OCI-LY1 (cell line): ENCODE data around the gene DYRK1A.

ENCODE experiments used
- H2AFZ ChIP-seq: fragments of 200-600 bp; sonication (generic), shearing (Covaris generic); 2 replicates; pipeline ENCODE4 v1.6.0; 2014; ENCODE audit warnings: antibody characterized with exemption, mild to moderate bottlenecking, low read length
- H3F3A ChIP-seq: fragments of 200-600 bp; sonication (generic), shearing (Covaris generic); 2 replicates; pipeline ENCODE4 v1.6.0; 2014; ENCODE audit warnings: mild to moderate bottlenecking, antibody characterized with exemption, low read length, moderate library complexity; ENCODE audit not compliant: insufficient read depth
- H3K27ac ChIP-seq: fragments of 200-600 bp; sonication (generic); 2 replicates; pipeline ENCODE4 v1.5.1; 2014; ENCODE audit warnings: low read length, mixed run types, mild to moderate bottlenecking, low read depth; ENCODE audit not compliant: poor library complexity, severe bottlenecking
- H3K27me3 ChIP-seq: fragments of 200-600 bp; sonication (generic); 2 replicates; pipeline ENCODE4 v1.6.0; 2014; ENCODE audit warnings: antibody characterized with exemption, mild to moderate bottlenecking, low read length, moderate library complexity; ENCODE audit not compliant: insufficient read depth
- H3K36me3 ChIP-seq: fragments of 200-600 bp; sonication (generic); 2 replicates; pipeline ENCODE4 v1.6.1; 2014; ENCODE audit warnings: mild to moderate bottlenecking, antibody characterized with exemption, low read length, moderate library complexity, mixed read lengths; ENCODE audit not compliant: insufficient read depth
- H3K4me1 ChIP-seq: fragments of 200-600 bp; sonication (generic); 2 replicates; pipeline ENCODE4 v1.5.1; 2014; ENCODE audit warnings: mild to moderate bottlenecking, low read length, moderate library complexity; ENCODE audit not compliant: insufficient read depth, severe bottlenecking
- H3K4me2 ChIP-seq: fragments of 200-600 bp; sonication (generic), shearing (Covaris generic); 2 replicates; pipeline ENCODE4 v1.6.1; 2014; ENCODE audit warnings: low read length
- H3K4me3 ChIP-seq: fragments of 200-600 bp; sonication (generic); 2 replicates; pipeline ENCODE4 v1.5.1; 2014; ENCODE audit warnings: low read length, low read depth, mild to moderate bottlenecking, mixed read lengths; ENCODE audit not compliant: poor library complexity, severe bottlenecking
- H3K79me2 ChIP-seq: fragments of 200-600 bp; shearing (Covaris generic); 2 replicates; pipeline ENCODE4 v1.6.1; 2016; ENCODE audit warnings: mixed run types, low read length, mixed read lengths; ENCODE audit not compliant: insufficient read depth
- H3K9ac ChIP-seq: fragments of 200-600 bp; sonication (generic), shearing (Covaris generic); 2 replicates; pipeline ENCODE4 v1.6.1; 2014; ENCODE audit warnings: mild to moderate bottlenecking, low read length, mixed read lengths
- H3K9me2 ChIP-seq: fragments of 200-600 bp; sonication (generic), shearing (Covaris generic); 2 replicates; pipeline ENCODE4 v1.6.1; 2014; ENCODE audit warnings: low read depth, mild to moderate bottlenecking, low read length, mixed read lengths
- H3K9me3 ChIP-seq: fragments of 200-600 bp; shearing (Covaris generic); 2 replicates; pipeline ENCODE4 v1.6.1; 2014; ENCODE audit warnings: low read length, mixed read lengths
- H4K20me1 ChIP-seq: fragments of 200-600 bp; sonication (generic), shearing (Covaris generic); 2 replicates; pipeline ENCODE4 v1.6.0; 2016; ENCODE audit warnings: mild to moderate bottlenecking, low read length; ENCODE audit not compliant: insufficient read depth
- CTCF ChIP-seq: fragments of 200-600 bp; sonication (generic), shearing (Covaris generic); IDR thresholded peaks from 2 replicates; pipeline ENCODE4 v1.5.1; 2017; ENCODE audit warnings: mild to moderate bottlenecking, antibody characterized with exemption, low read length, moderate library complexity, mixed read lengths
- EZH2 ChIP-seq: fragments of 200-600 bp; sonication (generic), shearing (Covaris generic); IDR thresholded peaks from 2 replicates; pipeline ENCODE4 v1.8.0; 2017; ENCODE audit warnings: borderline replicate concordance, mixed run types, mild to moderate bottlenecking, antibody characterized with exemption, low read length, moderate library complexity, mixed read lengths

The DYRK1A gene

GRCh38 chr21:37453350-37453749 lies 86.8 kb downstream of the DYRK1A start:
- H3K4me3 ChIP-seq: no peak overlapping the region
- peaks cover 28% of the 10 kb centered on the region for H3K4me1 ChIP-seq
- H3K79me2 ChIP-seq: peaks cover 93% of the 10 kb centered on the region
- H4K20me1 ChIP-seq: no peaks in the 10 kb centered on the region
- no peaks in the 10 kb centered on the region for H3F3A ChIP-seq
- H3K4me2 ChIP-seq: no peak overlapping the region
- no peak overlapping the region for H3K9ac ChIP-seq
- H3K27me3 ChIP-seq: no peaks in the 10 kb centered on the region
- H3K9me3 ChIP-seq: no peaks in the 10 kb centered on the region
- no peak overlapping the region for H2AFZ ChIP-seq
- H3K9me2 ChIP-seq: no peaks in the 10 kb centered on the region
- H3K36me3 ChIP-seq: peaks cover 14% of the 10 kb centered on the region; the same call in 1 of the 2 replicates
- no peak for TF ChIP-seq EZH2
- TF ChIP-seq CTCF: no peak
- no peak overlapping the region for H3K27ac ChIP-seq

- H4K20me1 ChIP-seq: no peaks in the 10 kb centered on the region
- TF ChIP-seq CTCF: no peak
- no peak for TF ChIP-seq EZH2
- H3K27ac ChIP-seq: no peak overlapping the region
Observed at GRCh38 chr21:37454869-37455503, 88.4 kb downstream of the DYRK1A start.

GRCh38 chr21:37455504-37455911 lies 88.9 kb downstream of the DYRK1A start:
- Histone ChIP-seq H3K36me3 (peaks cover 2% of the 10 kb centered on the region; the same call in 1 of the 2 replicates), H3K9ac (no peak overlapping the region), H3K9me2 (no peaks in the 10 kb centered on the region), H3K9me3 (no peaks in the 10 kb centered on the region), H3K4me3 (no peak overlapping the region), H3K4me2 (no peak overlapping the region), H3K27me3 (no peaks in the 10 kb centered on the region), H3K4me1 (peaks cover 50% of the 10 kb centered on the region), H3K79me2 (peaks cover 94% of the 10 kb centered on the region), H3K27ac (no peak overlapping the region), H3F3A (no peaks in the 10 kb centered on the region), H4K20me1 (no peaks in the 10 kb centered on the region), H2AFZ (no peak overlapping the region)
- TF ChIP-seq EZH2: no peak

More at GRCh38 chr21:37454869-37455503, 88.4 kb downstream of the DYRK1A start:
- no peaks in the 10 kb centered on the region for H3K27me3 ChIP-seq
- H3K9me2 ChIP-seq: no peaks in the 10 kb centered on the region
- H2AFZ ChIP-seq: no peak overlapping the region
- H3K4me1 ChIP-seq: peaks cover 45% of the 10 kb centered on the region
- H3K36me3 ChIP-seq: peaks cover 4% of the 10 kb centered on the region; the same call in 1 of the 2 replicates
- no peaks in the 10 kb centered on the region for H3F3A ChIP-seq
- no peaks in the 10 kb centered on the region for H3K9me3 ChIP-seq
- H3K4me3 ChIP-seq: no peak overlapping the region
- H3K4me2 ChIP-seq: no peak overlapping the region
- peaks cover 94% of the 10 kb centered on the region for H3K79me2 ChIP-seq
- no peak overlapping the region for H3K9ac ChIP-seq
